Ascending aorta (tissue), 2 donors: ENCODE data around the gene KCNIP4. TPM values are rescaled to one million over a fixed set of nuclear protein-coding genes. Genes with fewer than 3 reads are reported as not detected.

Source experiments
- DNase-seq, 2 donors: peaks; one replicate each; pipeline ENCODE4 v3.0.0-alpha.2; 2019; ENCODE audit warnings: low spot score in 2 of 2
- H3K27ac ChIP-seq, 2 donors: fragments of 200-600 bp; sonication (generic); one replicate each; pipeline ENCODE4 v1.5.1; 2016 to 2017; ENCODE audit warnings: mild to moderate bottlenecking in 1 of 2
- H3K27me3 ChIP-seq: fragments of 200-600 bp; sonication (generic); one replicate; pipeline ENCODE4 v1.5.1; 2017
- H3K36me3 ChIP-seq, 2 donors: fragments of 200-600 bp; sonication (generic); one replicate each; pipeline ENCODE4 v1.5.1; 2016
- H3K4me1 ChIP-seq, 2 donors: fragments of 200-600 bp; sonication (generic); one replicate each; pipeline ENCODE4 v1.5.1; 2016 to 2017; ENCODE audit warnings: mild to moderate bottlenecking in 1 of 2
- H3K4me3 ChIP-seq, 2 donors: fragments of 200-600 bp; sonication (generic); one replicate each; pipeline ENCODE4 v1.5.1; 2016 to 2017; ENCODE audit warnings: mild to moderate bottlenecking in 1 of 2
- H3K9me3 ChIP-seq, 2 donors: fragments of 200-600 bp; sonication (generic); one replicate each; pipeline ENCODE4 v1.5.1; 2016
- CTCF ChIP-seq, 3 experiments: fragments of 200-600 bp in 2 of 3; fragments of 450-650 bp in 1 of 3; sonication (generic) in 2 of 3; IDR thresholded peaks; one replicate each; pipeline ENCODE4 v1.5.1; 2016 to 2019; ENCODE audit warnings: antibody characterized with exemption in 3 of 3, mild to moderate bottlenecking in 1 of 3, moderate library complexity in 1 of 3
- intact Hi-C: fragments of 100-400 bp; cut with DNase I; formaldehyde crosslinking; loops from one replicate; pipeline ENCODE4 v1.15.1; 2023
- total RNA-seq: library from RNA; depleted of rRNA; stranded (reverse); fragments of >200 nt; gene quantifications from one replicate; pipeline ENCODE4 v1.1.0, GENCODE V29; 2016

KCNIP4 gene
- total RNA-seq, 1 donor from 2014 or later = not detected

- Histone ChIP-seq H3K36me3 (no peaks in the 10 kb centered on the region), H3K9me3 (no peaks in the 10 kb centered on the region), H3K4me3 (no peak overlapping the region), H3K27ac (no peak overlapping the region), H3K4me1 (no peaks in the 10 kb centered on the region), H3K27me3 (no peaks in the 10 kb centered on the region)
- peak; percentile 5 to 56 (median 21) for TF ChIP-seq CTCF (IDR thresholded peaks at IDR 0.05)
- intact Hi-C loops = loop anchor here (5.0 kb wide), 1 partner anchor 256 kb away; no protein-coding TSS in a partner anchor
- no peak for DNase-seq
Measured at GRCh38 chr4:21768349-21769310, 179.9 kb downstream of the KCNIP4 start.

GRCh38 chr4:21765810-21766407 is 182.7 kb downstream of the KCNIP4 start:
- intact Hi-C loops = loop anchor here (5.0 kb wide), 1 partner anchor 254 kb away; no protein-coding TSS in a partner anchor
- Histone ChIP-seq H3K9me3 (no peaks in the 10 kb centered on the region), H3K27me3 (no peaks in the 10 kb centered on the region), H3K4me1 (no peaks in the 10 kb centered on the region), H3K27ac (no peak overlapping the region), H3K4me3 (no peak overlapping the region), H3K36me3 (no peaks in the 10 kb centered on the region)
- TF ChIP-seq CTCF (IDR thresholded peaks at IDR 0.05) = peak in 2 of 3 experiments; percentile 41 to 62
- no peak for DNase-seq

GRCh38 chr4:21763855-21764254 is 184.7 kb downstream of the KCNIP4 start:
- intact Hi-C loops = no loop called here
- no peak for DNase-seq
- no peak for TF ChIP-seq CTCF (IDR thresholded peaks at IDR 0.05)
- Histone ChIP-seq H3K4me1 (no peaks in the 10 kb centered on the region), H3K36me3 (no peaks in the 10 kb centered on the region), H3K27me3 (no peaks in the 10 kb centered on the region), H3K27ac (no peak overlapping the region), H3K9me3 (no peaks in the 10 kb centered on the region), H3K4me3 (no peak overlapping the region)

GRCh38 chr4:21757248-21757647 is 191.3 kb downstream of the KCNIP4 start:
- Histone ChIP-seq H3K4me1 (no peaks in the 10 kb centered on the region), H3K9me3 (no peaks in the 10 kb centered on the region), H3K36me3 (no peaks in the 10 kb centered on the region), H3K4me3 (no peak overlapping the region), H3K27me3 (no peaks in the 10 kb centered on the region), H3K27ac (no peak overlapping the region)
- TF ChIP-seq CTCF (IDR thresholded peaks at IDR 0.05) = no peak
- intact Hi-C loops = no loop called here
- DNase-seq = no peak

- no peaks in the 10 kb centered on the region for H3K36me3 ChIP-seq
- intact Hi-C loops = no loop called here
- no peak for TF ChIP-seq CTCF (IDR thresholded peaks at IDR 0.05)
- H3K4me1 ChIP-seq = no peaks in the 10 kb centered on the region
- no peak overlapping the region for H3K27ac ChIP-seq
- no peak for DNase-seq
- no peaks in the 10 kb centered on the region for H3K9me3 ChIP-seq
- no peak overlapping the region for H3K4me3 ChIP-seq
- H3K27me3 ChIP-seq = no peaks in the 10 kb centered on the region
Measured at GRCh38 chr4:21753084-21753760, 195.3 kb downstream of the KCNIP4 start.
